Panc1 (cell line): ENCODE results near the gene PFN2. TPM values are rescaled to one million over a fixed set of nuclear protein-coding genes. Genes with fewer than 3 reads are reported as not detected.

ENCODE experiments used
- ATAC-seq: fragments of 200-7000 bp; cut with Tn5 transposase; 2 replicates; pipeline ENCODE4 v1.9.1; 2020; ENCODE audit warnings: mild to moderate bottlenecking, moderate library complexity
- BruUV-seq: library from RNA; stranded (reverse); fragments of 400-500 nt; replicated peaks from 2 replicates; lab custom pipeline; 2021; lab: Mats Ljungman, UMichigan
- CTCF ChIA-PET: fragments of 300-600 bp; sonication (Branson Sonifier 250); formaldehyde crosslinking; loops from one replicate; lab custom pipeline; 2022; ENCODE audit warnings: antibody characterized with exemption; lab: Charles Lee
- POLR2A ChIA-PET: fragments of 300-600 bp; sonication (Branson Sonifier 250); formaldehyde crosslinking; loops from one replicate; lab custom pipeline; 2022; ENCODE audit warnings: antibody characterized with exemption; lab: Charles Lee
- DNase-seq: peaks from one replicate; pipeline ENCODE4 v3.0.0-alpha.2; 2010; ENCODE audit warnings: low read depth, low spot score
- H3K27ac ChIP-seq: 2 replicates; pipeline ENCODE4 v1.5.1; 2011; ENCODE audit warnings: mild to moderate bottlenecking, low read length, inconsistent platforms
- H3K27me3 ChIP-seq: fragments of 200-500 bp; sonication (Bioruptor generic); 2 replicates; pipeline ENCODE4 v1.6.0; 2014; ENCODE audit warnings: low read length, inconsistent platforms; ENCODE audit not compliant: control insufficient read depth, insufficient read depth
- H3K36me3 ChIP-seq: fragments of 200-500 bp; sonication (Bioruptor generic); 2 replicates; pipeline ENCODE4 v1.5.1; 2014; ENCODE audit warnings: inconsistent platforms, mild to moderate bottlenecking, low read length, moderate library complexity; ENCODE audit not compliant: control insufficient read depth, insufficient read depth
- H3K4me1 ChIP-seq: 2 replicates; pipeline ENCODE4 v1.5.1; 2011; ENCODE audit warnings: inconsistent platforms, mild to moderate bottlenecking, low read length, moderate library complexity; ENCODE audit not compliant: control insufficient read depth, insufficient read depth
- H3K4me3 ChIP-seq, 2 experiments: 2 replicates each; pipeline ENCODE4 v1.5.1; 2011 to 2012; ENCODE audit warnings: low read depth in 2 of 2, low read length in 2 of 2, mild to moderate bottlenecking in 2 of 2, inconsistent platforms in 1 of 2, moderate library complexity in 1 of 2
- H3K9me3 ChIP-seq: fragments of 200-500 bp; sonication (Bioruptor generic); 2 replicates; pipeline ENCODE4 v1.5.1; 2014; ENCODE audit warnings: low read depth, mild to moderate bottlenecking, inconsistent platforms, low read length, moderate library complexity; ENCODE audit not compliant: control insufficient read depth, insufficient read depth
- POLR2AphosphoS5 ChIP-seq: IDR thresholded peaks from 2 replicates; pipeline ENCODE4 v1.6.1; 2012; ENCODE audit warnings: mild to moderate bottlenecking, low read depth, low read length, moderate library complexity
- SIN3A ChIP-seq: IDR thresholded peaks from 2 replicates; pipeline ENCODE4 v1.6.1; 2012; ENCODE audit warnings: low read depth, mild to moderate bottlenecking, low read length, moderate library complexity, borderline replicate concordance; ENCODE audit not compliant: insufficient read depth
- TCF7L2 ChIP-seq: IDR thresholded peaks from 2 replicates; pipeline ENCODE4 v1.6.1; 2011; ENCODE audit warnings: mild to moderate bottlenecking, low read depth, low read length, inconsistent platforms
- in situ Hi-C: cut with HindIII; loops from 2 replicates; pipeline ENCODE4 v1.10.0; 2016; ENCODE audit warnings: low sequenced_read_pairs, low pct_unique_long_range_greater_than_20kb
- intact Hi-C: fragments of 100-400 bp; cut with micrococcal nuclease; formaldehyde crosslinking; loops from one replicate; pipeline ENCODE4 v1.10.0; 2022; ENCODE audit not compliant: unreplicated experiment
- total RNA-seq: library from RNA; stranded (reverse); gene quantifications from one replicate; pipeline ENCODE4 v1.2.1, GENCODE V29; 2021; ENCODE audit not compliant: unreplicated experiment
- TF ChIP-seq, protein P1 (sequence below), 2 experiments: IDR thresholded peaks; 2 replicates each; pipeline ENCODE4 v1.6.1; 2011 to 2012; ENCODE audit warnings: low read depth in 2 of 2, control low read depth in 1 of 2, low read length in 1 of 2, mild to moderate bottlenecking in 1 of 2, moderate library complexity in 1 of 2; ENCODE audit not compliant: insufficient read depth in 1 of 2
- TF ChIP-seq, protein P2 (sequence below): fragments of 450-650 bp; IDR thresholded peaks from 2 replicates; pipeline ENCODE4 v1.5.1; 2017; ENCODE audit warnings: mild to moderate bottlenecking

The PFN2 gene
- total RNA-seq, 1 experiment from 2014 or later = 220 TPM

DNA sequence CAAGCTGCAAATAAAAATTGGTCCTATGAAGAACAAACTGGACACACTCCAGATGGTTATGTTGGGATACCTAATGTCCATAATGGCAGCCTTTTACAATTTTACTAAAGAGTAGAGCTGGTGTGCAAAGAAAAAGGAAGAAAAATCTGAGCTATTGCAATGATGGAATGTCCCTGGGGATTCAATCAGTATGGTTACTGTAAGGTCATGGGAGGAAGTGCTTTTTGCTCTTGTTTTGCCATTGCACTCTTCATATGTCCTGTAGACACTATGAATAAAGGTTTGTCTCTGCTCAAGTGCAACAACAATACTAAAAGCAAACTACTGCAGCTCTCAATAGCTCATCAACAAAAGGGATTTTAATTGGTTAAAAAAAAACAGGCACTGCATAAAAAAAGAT lies 5.4 kb downstream of the PFN2 start:
- BruUV-seq = no TSS peak
- ChIA-PET CTCF (no interaction called here), POLR2A (interaction anchor here (0.6 kb wide), 1 partner anchor 101 kb away, joined by 3 read pairs; no protein-coding TSS in a partner anchor)
- Histone ChIP-seq H3K4me3 (no peak overlapping the region), H3K4me1 (peaks cover 45% of the 10 kb centered on the region), H3K27me3 (no peaks in the 10 kb centered on the region), H3K27ac (no peak overlapping the region), H3K36me3 (peaks cover 54% of the 10 kb centered on the region), H3K9me3 (no peaks in the 10 kb centered on the region)
- in situ Hi-C loops (no loop called here), intact Hi-C loops (no loop called here)
- TF ChIP-seq POLR2AphosphoS5 = no peak
- TF ChIP-seq, protein P1, sequence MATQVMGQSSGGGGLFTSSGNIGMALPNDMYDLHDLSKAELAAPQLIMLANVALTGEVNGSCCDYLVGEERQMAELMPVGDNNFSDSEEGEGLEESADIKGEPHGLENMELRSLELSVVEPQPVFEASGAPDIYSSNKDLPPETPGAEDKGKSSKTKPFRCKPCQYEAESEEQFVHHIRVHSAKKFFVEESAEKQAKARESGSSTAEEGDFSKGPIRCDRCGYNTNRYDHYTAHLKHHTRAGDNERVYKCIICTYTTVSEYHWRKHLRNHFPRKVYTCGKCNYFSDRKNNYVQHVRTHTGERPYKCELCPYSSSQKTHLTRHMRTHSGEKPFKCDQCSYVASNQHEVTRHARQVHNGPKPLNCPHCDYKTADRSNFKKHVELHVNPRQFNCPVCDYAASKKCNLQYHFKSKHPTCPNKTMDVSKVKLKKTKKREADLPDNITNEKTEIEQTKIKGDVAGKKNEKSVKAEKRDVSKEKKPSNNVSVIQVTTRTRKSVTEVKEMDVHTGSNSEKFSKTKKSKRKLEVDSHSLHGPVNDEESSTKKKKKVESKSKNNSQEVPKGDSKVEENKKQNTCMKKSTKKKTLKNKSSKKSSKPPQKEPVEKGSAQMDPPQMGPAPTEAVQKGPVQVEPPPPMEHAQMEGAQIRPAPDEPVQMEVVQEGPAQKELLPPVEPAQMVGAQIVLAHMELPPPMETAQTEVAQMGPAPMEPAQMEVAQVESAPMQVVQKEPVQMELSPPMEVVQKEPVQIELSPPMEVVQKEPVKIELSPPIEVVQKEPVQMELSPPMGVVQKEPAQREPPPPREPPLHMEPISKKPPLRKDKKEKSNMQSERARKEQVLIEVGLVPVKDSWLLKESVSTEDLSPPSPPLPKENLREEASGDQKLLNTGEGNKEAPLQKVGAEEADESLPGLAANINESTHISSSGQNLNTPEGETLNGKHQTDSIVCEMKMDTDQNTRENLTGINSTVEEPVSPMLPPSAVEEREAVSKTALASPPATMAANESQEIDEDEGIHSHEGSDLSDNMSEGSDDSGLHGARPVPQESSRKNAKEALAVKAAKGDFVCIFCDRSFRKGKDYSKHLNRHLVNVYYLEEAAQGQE (IDR thresholded peaks at IDR 0.05; ENCODE audit: insufficient read depth in 1 of 2, low read depth in 2 of 2, low read length in 1 of 2) = no peak
- TF ChIP-seq TCF7L2 = no peak
- no peak for TF ChIP-seq SIN3A
- TF ChIP-seq, protein P2, sequence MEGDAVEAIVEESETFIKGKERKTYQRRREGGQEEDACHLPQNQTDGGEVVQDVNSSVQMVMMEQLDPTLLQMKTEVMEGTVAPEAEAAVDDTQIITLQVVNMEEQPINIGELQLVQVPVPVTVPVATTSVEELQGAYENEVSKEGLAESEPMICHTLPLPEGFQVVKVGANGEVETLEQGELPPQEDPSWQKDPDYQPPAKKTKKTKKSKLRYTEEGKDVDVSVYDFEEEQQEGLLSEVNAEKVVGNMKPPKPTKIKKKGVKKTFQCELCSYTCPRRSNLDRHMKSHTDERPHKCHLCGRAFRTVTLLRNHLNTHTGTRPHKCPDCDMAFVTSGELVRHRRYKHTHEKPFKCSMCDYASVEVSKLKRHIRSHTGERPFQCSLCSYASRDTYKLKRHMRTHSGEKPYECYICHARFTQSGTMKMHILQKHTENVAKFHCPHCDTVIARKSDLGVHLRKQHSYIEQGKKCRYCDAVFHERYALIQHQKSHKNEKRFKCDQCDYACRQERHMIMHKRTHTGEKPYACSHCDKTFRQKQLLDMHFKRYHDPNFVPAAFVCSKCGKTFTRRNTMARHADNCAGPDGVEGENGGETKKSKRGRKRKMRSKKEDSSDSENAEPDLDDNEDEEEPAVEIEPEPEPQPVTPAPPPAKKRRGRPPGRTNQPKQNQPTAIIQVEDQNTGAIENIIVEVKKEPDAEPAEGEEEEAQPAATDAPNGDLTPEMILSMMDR = no peak
- DNase-seq (no peak), ATAC-seq (no peak)

DNA sequence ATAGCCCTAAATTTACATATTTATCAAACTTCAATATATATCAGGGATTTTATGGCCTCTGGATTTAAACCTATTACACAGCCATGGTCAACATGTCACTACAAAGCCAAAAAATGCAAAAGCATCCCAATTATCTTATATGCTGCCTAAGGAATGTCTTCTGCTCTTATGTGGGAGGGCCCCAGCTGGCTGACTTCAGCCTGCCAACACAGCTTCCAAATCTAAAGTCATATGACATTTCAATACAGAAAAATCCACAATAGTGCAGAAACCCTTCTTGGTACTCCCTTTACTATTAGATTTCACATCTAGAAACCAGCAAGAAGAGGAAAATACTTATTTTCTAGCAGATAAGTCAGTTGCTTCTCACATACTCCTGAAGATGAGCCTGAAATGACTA lies 6.4 kb downstream of the PFN2 start:
- TF ChIP-seq, protein P1 (IDR thresholded peaks at IDR 0.05; ENCODE audit: insufficient read depth in 1 of 2, low read depth in 2 of 2, low read length in 1 of 2) = no peak
- TF ChIP-seq, protein P2 = no peak
- TF ChIP-seq SIN3A (no peak), POLR2AphosphoS5 (no peak), TCF7L2 (no peak)
- CTCF ChIA-PET = no interaction called here
- Histone ChIP-seq H3K36me3 (peaks cover 56% of the 10 kb centered on the region), H3K4me1 (peaks cover 45% of the 10 kb centered on the region), H3K9me3 (no peaks in the 10 kb centered on the region), H3K27me3 (no peaks in the 10 kb centered on the region), H3K4me3 (no peak overlapping the region), H3K27ac (no peak overlapping the region)
- ATAC-seq (no peak), DNase-seq (no peak)
- intact Hi-C loops = no loop called here
- POLR2A ChIA-PET = no interaction called here
- BruUV-seq = no TSS peak
- in situ Hi-C loops = no loop called here
